ENCODE results near the gene CATSPERD.

- TF ChIP-seq ZBTB21 (CRISPR knock-in tag; IDR thresholded peaks at IDR 0.05; ENCODE audit: borderline replicate concordance) = no peak
- TF ChIP-seq CTCF (IDR thresholded peaks at IDR 0.05) = no peak
- no peak for TF ChIP-seq JUN (CRISPR knock-in tag; IDR thresholded peaks at IDR 0.05)
- TF ChIP-seq ATF2 (CRISPR knock-in tag; IDR thresholded peaks at IDR 0.05; ENCODE audit: borderline replicate concordance, low read depth) = no peak
- no peak for TF ChIP-seq TEAD4 (CRISPR knock-in tag; IDR thresholded peaks at IDR 0.05)
- TF ChIP-seq TCF7 (CRISPR knock-in tag; IDR thresholded peaks at IDR 0.05; ENCODE audit: low read depth) = no peak
These were observed 26.1 kb upstream of the CATSPERD start for GRCh38 chr19:5694167-5694955.
